ENCODE results near the gene SLC38A3. TPM values are rescaled to one million over a fixed set of nuclear protein-coding genes. Genes with fewer than 3 reads are reported as not detected.
A peak's percentile ranks its signal among the peaks of the same experiment; 100 is the strongest.

The SLC38A3 gene
- total and polyA plus RNA-seq, 2 of the 8 experiments (the other 6 are each of a cell fraction or from before 2014, with no cell fraction given) = 1.2 to 3.7 TPM

GRCh38 chr3:50202353-50203112 is 2.5 kb upstream of the SLC38A3 start:
- FAIRE-seq (no peak), DNase-seq (ENCODE audit: low read depth in 1 of 2, low spot score in 2 of 2) (no peak)
- Histone ChIP-seq H3K79me1 (ENCODE audit: low read depth, low read length) (no peaks in the 10 kb centered on the region), H3K23me2 (ENCODE audit: low read depth, low read length) (peaks cover 6% of the 10 kb centered on the region), H3K4me3 (ENCODE audit: extremely low read depth in 1 of 4, insufficient read depth in 2 of 4, low read depth in 3 of 4, low read length in 4 of 4) (no peak overlapping the region), H2BK12ac (ENCODE audit: low read depth, low read length) (peak overlapping the region; percentile 80; the same call in 1 of the 2 replicates), H2BK5ac (ENCODE audit: low read depth, low read length) (0 out of 2 replicates have a peak overlapping the region, but pooled peaks have one; percentile 35), H4K91ac (replicated peaks; ENCODE audit: insufficient read length, low read length) (peak overlapping the region; percentile 35), H4K8ac (ENCODE audit: extremely low read depth, insufficient read depth, low read length) (no peak overlapping the region; the same call in 1 of the 2 replicates), H3K23ac (ENCODE audit: insufficient read length) (no peak overlapping the region), H2BK15ac (ENCODE audit: low read length) (0 out of 2 replicates have a peak overlapping the region, but pooled peaks have one; percentile 61), H3K79me2 (ENCODE audit: control insufficient read depth in 1 of 2, insufficient read depth in 2 of 2, low read length in 2 of 2) (no peaks in the 10 kb centered on the region), H4K5ac (ENCODE audit: insufficient read length, low read depth, low read length) (no peak overlapping the region), H3K4me1 (replicated peaks in 1 of 4; ENCODE audit: control insufficient read depth in 3 of 4, insufficient read depth in 4 of 4, low read length in 3 of 4) (peaks cover 0 to 21% (median 8%) of the 10 kb centered on the region in 4 experiments; a peak in 6 of 7 replicates), H2AK5ac (ENCODE audit: low read depth, low read length) (0 out of 2 replicates have a peak overlapping the region, but pooled peaks have one; percentile 29), H3K14ac (ENCODE audit: insufficient read length) (no peak overlapping the region), H3K27me3 (replicated peaks in 1 of 4; ENCODE audit: control insufficient read depth in 3 of 4, extremely low read depth in 1 of 4, insufficient read depth in 3 of 4, low read length in 3 of 4) (peaks cover 2 to 26% (median 21%) of the 10 kb centered on the region in 4 experiments), H3K36me3 (ENCODE audit: control insufficient read depth in 2 of 4, insufficient read depth in 4 of 4, low read length in 3 of 4) (no peaks in the 10 kb centered on the region), H2BK20ac (ENCODE audit: low read length) (peak overlapping the region; percentile 61; the same call in 1 of the 2 replicates), H3K27ac (ENCODE audit: low read depth, low read length) (no peak overlapping the region), H2AFZ (ENCODE audit: low read length) (no peak overlapping the region), H3K18ac (ENCODE audit: extremely low read depth, low read length) (no peak overlapping the region), H2BK120ac (replicated peaks; ENCODE audit: low read depth, low read length) (no peak overlapping the region), H3K4me2 (ENCODE audit: insufficient read depth in 1 of 2, low read depth in 2 of 2, low read length in 2 of 2) (no peak overlapping the region), H3K56ac (replicated peaks; ENCODE audit: insufficient read length, low read depth, low read length) (no peak overlapping the region), H3K4ac (replicated peaks; ENCODE audit: insufficient read length, low read depth, low read length) (no peak overlapping the region), H3K9ac (replicated peaks in 1 of 4; ENCODE audit: extremely low read depth in 1 of 4, low read depth in 3 of 4, low read length in 3 of 4) (no peak overlapping the region), H3K9me3 (ENCODE audit: insufficient read depth in 2 of 2, low read depth in 1 of 2, low read length in 1 of 2) (no peaks in the 10 kb centered on the region), H4K20me1 (replicated peaks in 1 of 2; ENCODE audit: control insufficient read depth in 1 of 2, insufficient read depth in 2 of 2, low read length in 2 of 2) (no peaks in the 10 kb centered on the region)
- WGBS, 2 experiments (ENCODE audit: extremely low coverage in 1 of 2, insufficient coverage in 1 of 2, insufficient read length in 1 of 2, insufficient replicate concordance in 2 of 2, low coverage in 1 of 2, low lambda C conversion rate in 2 of 2, missing lambda C conversion rate in 1 of 2) = 83% methylated on average over 16 of the region's 16 CpGs; no CpG with 5 or more reads in 1 of the 2 experiments
- ChIA-PET POLR2A (ENCODE audit: partially characterized antibody) (interaction anchor here (0.9 to 1.6 kb wide), 5 partner anchors 9 to 89 kb away, joined by 3 to 5 read pairs (median 4); partner anchors contain the start of gene IFRD2), CTCF (ENCODE audit: partially characterized antibody) (interaction anchor here (1.0 to 48.1 kb wide), 8 partner anchors 15 to 348 kb away, joined by 3 to 2149 read pairs (median 6); partner anchors contain the start of genes GNAI2, GNAT1, LSMEM2 and SEMA3B)
- TF ChIP-seq SIRT6 (IDR thresholded peaks at IDR 0.05; ENCODE audit: low read length) = no peak
- TF ChIP-seq YY1 (IDR thresholded peaks at IDR 0.05; ENCODE audit: low read depth, low read length) = no peak
- no peak for TF ChIP-seq CTBP2 (IDR thresholded peaks at IDR 0.05; ENCODE audit: borderline replicate concordance, insufficient read depth, insufficient read length, low read length)
- TF ChIP-seq FOSL1 (IDR thresholded peaks at IDR 0.05; ENCODE audit: insufficient read depth, low read depth, low read length) = no peak

Data from H1 (cell line).